BLaER1 (cell line): ENCODE data around the gene SCFD2.
A peak's percentile ranks its signal among the peaks of the same experiment; 100 is the strongest.

Source experiments
- H3K27ac ChIP-seq: shearing (Covaris generic); formaldehyde crosslinking; 2 replicates; pipeline ENCODE4 v1.8.1; 2022
- H3K27me3 ChIP-seq: shearing (Covaris generic); formaldehyde crosslinking; 2 replicates; pipeline ENCODE4 v1.8.1; 2022
- H3K36me3 ChIP-seq: shearing (Covaris generic); formaldehyde crosslinking; 2 replicates; pipeline ENCODE4 v1.8.1; 2022
- H3K4me1 ChIP-seq: shearing (Covaris generic); formaldehyde crosslinking; 2 replicates; pipeline ENCODE4 v1.8.1; 2022
- H3K4me2 ChIP-seq: shearing (Covaris generic); formaldehyde crosslinking; 2 replicates; pipeline ENCODE4 v1.8.1; 2022
- H3K4me3 ChIP-seq: shearing (Covaris generic); formaldehyde crosslinking; 2 replicates; pipeline ENCODE4 v1.8.1; 2022
- H3K9ac ChIP-seq: shearing (Covaris generic); formaldehyde crosslinking; 2 replicates; pipeline ENCODE4 v1.8.1; 2022
- H3K9me3 ChIP-seq: shearing (Covaris generic); formaldehyde crosslinking; 2 replicates; pipeline ENCODE4 v1.8.1; 2022
- H4K20me1 ChIP-seq: shearing (Covaris generic); formaldehyde crosslinking; 2 replicates; pipeline ENCODE4 v1.8.1; 2022
- Cebpa-rat ChIP-seq: shearing (Covaris generic); IDR thresholded peaks from 2 replicates; pipeline ENCODE4 v1.8.1; 2022

SCFD2 gene

GRCh38 chr4:52894443-52894842 is 471.4 kb downstream of the SCFD2 start:
- Histone ChIP-seq H3K4me1 (peaks cover 12% of the 10 kb centered on the region), H3K27ac (no peak overlapping the region), H4K20me1 (no peaks in the 10 kb centered on the region), H3K9ac (no peak overlapping the region), H3K9me3 (no peaks in the 10 kb centered on the region), H3K4me2 (peak overlapping the region; percentile 33), H3K36me3 (no peaks in the 10 kb centered on the region), H3K4me3 (no peak overlapping the region), H3K27me3 (no peaks in the 10 kb centered on the region)
- no peak for TF ChIP-seq Cebpa-rat

GRCh38 chr4:52892880-52893279 is 473.0 kb downstream of the SCFD2 start:
- Histone ChIP-seq H3K4me1 (peaks cover 12% of the 10 kb centered on the region), H3K36me3 (no peaks in the 10 kb centered on the region), H3K9me3 (no peaks in the 10 kb centered on the region; the same call in 1 of the 2 replicates), H3K4me3 (no peak overlapping the region), H4K20me1 (no peaks in the 10 kb centered on the region), H3K4me2 (no peak overlapping the region), H3K27ac (no peak overlapping the region), H3K27me3 (no peaks in the 10 kb centered on the region), H3K9ac (no peak overlapping the region)
- no peak for TF ChIP-seq Cebpa-rat

GRCh38 chr4:52891743-52892142 is 474.1 kb downstream of the SCFD2 start:
- Histone ChIP-seq H3K36me3 (peaks cover 3% of the 10 kb centered on the region; the same call in 1 of the 2 replicates), H4K20me1 (no peaks in the 10 kb centered on the region), H3K4me2 (no peak overlapping the region; the same call in 1 of the 2 replicates), H3K27ac (no peak overlapping the region), H3K4me3 (no peak overlapping the region), H3K9me3 (peaks cover 9% of the 10 kb centered on the region), H3K27me3 (no peaks in the 10 kb centered on the region), H3K4me1 (peaks cover 12% of the 10 kb centered on the region), H3K9ac (no peak overlapping the region)
- no peak for TF ChIP-seq Cebpa-rat

- Histone ChIP-seq H3K4me1 (peaks cover 12% of the 10 kb centered on the region), H3K9ac (no peak overlapping the region), H3K9me3 (peaks cover 22% of the 10 kb centered on the region), H3K4me2 (no peak overlapping the region), H4K20me1 (no peaks in the 10 kb centered on the region), H3K27ac (no peak overlapping the region), H3K4me3 (no peak overlapping the region), H3K27me3 (no peaks in the 10 kb centered on the region), H3K36me3 (peaks cover 16% of the 10 kb centered on the region)
- no peak for TF ChIP-seq Cebpa-rat
Measured at GRCh38 chr4:52890521-52890791, 475.4 kb downstream of the SCFD2 start.

GRCh38 chr4:52889778-52890520 is 475.9 kb downstream of the SCFD2 start:
- peaks cover 10% of the 10 kb centered on the region for H3K4me1 ChIP-seq
- H3K9me3 ChIP-seq, result peaks cover 24% of the 10 kb centered on the region
- H3K36me3 ChIP-seq, result peaks cover 21% of the 10 kb centered on the region
- no peak overlapping the region for H3K4me3 ChIP-seq
- H3K4me2 ChIP-seq, result no peak overlapping the region
- H3K27me3 ChIP-seq, result no peaks in the 10 kb centered on the region
- H3K27ac ChIP-seq, result no peak overlapping the region
- TF ChIP-seq Cebpa-rat, result no peak
- H3K9ac ChIP-seq, result no peak overlapping the region
- H4K20me1 ChIP-seq, result no peaks in the 10 kb centered on the region

DNA sequence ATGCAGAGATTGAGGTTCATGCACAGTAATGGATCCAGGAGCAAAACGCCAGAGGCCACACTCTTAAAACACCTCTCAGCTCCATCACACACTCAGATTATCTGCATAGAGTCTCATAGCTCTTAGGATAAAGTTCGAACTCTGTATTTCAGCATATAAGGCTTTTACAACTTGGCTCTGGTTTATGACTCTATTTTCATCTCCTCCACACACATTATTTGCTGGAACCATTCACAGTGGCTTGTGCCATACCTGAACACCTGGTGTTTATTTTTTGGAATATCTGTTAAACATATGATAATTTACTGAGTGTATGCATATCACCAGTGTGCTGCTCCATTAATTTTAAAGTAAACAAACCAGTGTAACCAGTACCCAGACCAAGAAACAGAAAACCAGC is 476.5 kb downstream of the SCFD2 start:
- no peak for TF ChIP-seq Cebpa-rat
- Histone ChIP-seq H3K4me2 (no peak overlapping the region), H3K27ac (no peak overlapping the region), H3K4me3 (no peak overlapping the region), H3K27me3 (no peaks in the 10 kb centered on the region), H3K36me3 (peaks cover 25% of the 10 kb centered on the region), H3K4me1 (peaks cover 10% of the 10 kb centered on the region), H3K9ac (no peak overlapping the region), H4K20me1 (no peaks in the 10 kb centered on the region), H3K9me3 (peaks cover 24% of the 10 kb centered on the region)

DNA sequence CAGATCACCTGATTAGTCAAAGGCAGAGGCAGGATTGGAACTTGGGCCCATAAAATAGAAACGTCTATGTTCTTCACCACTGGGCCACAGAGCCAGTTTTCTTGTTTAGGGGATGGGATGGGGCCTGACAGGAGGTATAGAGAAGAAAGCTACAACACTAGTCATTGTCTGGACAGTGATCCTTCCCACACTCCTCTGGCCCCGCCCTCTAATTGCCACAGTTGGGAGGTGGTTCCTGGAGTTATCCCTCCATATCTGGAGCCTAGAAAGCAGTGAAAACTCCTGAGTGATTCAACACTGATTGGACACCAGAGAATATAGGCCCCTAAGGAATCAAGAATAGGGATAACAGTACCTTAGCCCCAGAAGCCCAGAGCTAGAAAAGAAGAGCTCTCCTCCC is 480.9 kb downstream of the SCFD2 start:
- H3K27me3 ChIP-seq, result no peaks in the 10 kb centered on the region
- no peak overlapping the region for H3K27ac ChIP-seq
- H3K36me3 ChIP-seq, result peaks cover 42% of the 10 kb centered on the region
- H3K4me2 ChIP-seq, result no peak overlapping the region; the same call in 1 of the 2 replicates
- no peak overlapping the region for H3K9ac ChIP-seq
- peaks cover 39% of the 10 kb centered on the region for H3K4me1 ChIP-seq
- no peak overlapping the region for H3K4me3 ChIP-seq
- TF ChIP-seq Cebpa-rat, result no peak
- H3K9me3 ChIP-seq, result peaks cover 33% of the 10 kb centered on the region
- no peaks in the 10 kb centered on the region for H4K20me1 ChIP-seq

GRCh38 chr4:52883707-52884669 is 481.9 kb downstream of the SCFD2 start:
- peaks cover 42% of the 10 kb centered on the region for H3K36me3 ChIP-seq
- H4K20me1 ChIP-seq, result no peaks in the 10 kb centered on the region
- no peaks in the 10 kb centered on the region for H3K27me3 ChIP-seq
- no peak overlapping the region for H3K27ac ChIP-seq
- no peak overlapping the region for H3K4me3 ChIP-seq
- H3K9me3 ChIP-seq, result peaks cover 33% of the 10 kb centered on the region
- no peak overlapping the region; the same call in 1 of the 2 replicates for H3K4me2 ChIP-seq
- peaks cover 39% of the 10 kb centered on the region for H3K4me1 ChIP-seq
- TF ChIP-seq Cebpa-rat, result no peak
- H3K9ac ChIP-seq, result no peak overlapping the region

DNA sequence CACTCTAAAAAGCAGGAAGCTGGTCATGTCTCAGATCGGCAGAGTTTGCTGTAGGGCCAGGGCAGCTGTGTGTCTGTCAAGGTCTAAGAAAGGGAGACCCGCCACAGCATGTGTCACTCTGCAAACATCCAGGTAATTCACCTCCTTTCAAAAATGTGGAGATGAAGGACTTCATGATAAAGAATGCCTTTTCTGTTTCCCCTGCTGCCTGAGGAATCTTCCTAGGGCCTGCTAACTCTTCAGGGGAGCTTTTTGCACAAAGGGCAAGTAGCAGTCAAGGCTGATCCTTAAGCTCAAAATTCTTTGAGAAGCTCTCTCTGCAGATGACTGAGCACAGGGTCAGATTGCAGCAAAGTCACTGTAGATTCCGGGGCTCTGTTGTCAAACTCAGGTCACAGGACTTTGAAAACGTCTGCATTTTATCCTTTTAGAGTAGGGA is 482.7 kb downstream of the SCFD2 start:
- Histone ChIP-seq H3K9ac (no peak overlapping the region), H3K36me3 (peaks cover 42% of the 10 kb centered on the region), H3K4me1 (peaks cover 39% of the 10 kb centered on the region), H3K4me3 (no peak overlapping the region), H3K9me3 (peaks cover 33% of the 10 kb centered on the region), H3K27me3 (no peaks in the 10 kb centered on the region), H3K4me2 (peak overlapping the region; percentile 38), H4K20me1 (no peaks in the 10 kb centered on the region), H3K27ac (peak overlapping the region; percentile 18; the same call in 1 of the 2 replicates)
- no peak for TF ChIP-seq Cebpa-rat

GRCh38 chr4:52880994-52881393 is 484.9 kb downstream of the SCFD2 start:
- TF ChIP-seq Cebpa-rat, result no peak
- peak overlapping the region; percentile 64 for H3K4me2 ChIP-seq
- peaks cover 16% of the 10 kb centered on the region for H3K9me3 ChIP-seq

More at GRCh38 chr4:52880994-52881393, 484.9 kb downstream of the SCFD2 start:
- H3K9ac ChIP-seq, result no peak overlapping the region
- peaks cover 49% of the 10 kb centered on the region for H3K4me1 ChIP-seq
- no peak overlapping the region for H3K4me3 ChIP-seq
- H3K27me3 ChIP-seq, result no peaks in the 10 kb centered on the region
- H4K20me1 ChIP-seq, result no peaks in the 10 kb centered on the region
- H3K27ac ChIP-seq, result no peak overlapping the region
- H3K36me3 ChIP-seq, result peaks cover 31% of the 10 kb centered on the region
